Esophagus squamous epithelium (tissue), 5 donors: ENCODE results near the gene TMEM116. TPM values are rescaled to one million over a fixed set of nuclear protein-coding genes. Genes with fewer than 3 reads are reported as not detected.
A peak's percentile ranks its signal among the peaks of the same experiment; 100 is the strongest.
"Not testable (repeated sequence)": the region's sequence is repeated elsewhere in the genome, so short reads cannot be mapped to it uniquely, and the experiment has no call there.

Source experiments
- DNase-seq: peaks from one replicate; lab custom pipeline; 2025; lab: John Stamatoyannopoulos, UW
- H3K27ac ChIP-seq, 4 donors: fragments of 200-600 bp; sonication (generic); one replicate each; pipeline ENCODE4 v1.5.1; 2016 to 2019; ENCODE audit warnings: mild to moderate bottlenecking in 1 of 4
- H3K27me3 ChIP-seq, 4 donors: fragments of 200-600 bp; sonication (generic); 1 replicate in 3 of 4; 2 replicates in 1 of 4; pipeline versions ENCODE4 v1.5.1 to v1.6.0; 2017 to 2021; ENCODE audit warnings: antibody characterized with exemption in 1 of 4
- H3K36me3 ChIP-seq, 3 donors: fragments of 200-600 bp; sonication (generic); one replicate each; pipeline ENCODE4 v1.5.1; 2016 to 2019
- H3K4me1 ChIP-seq, 3 donors: fragments of 200-600 bp; sonication (generic); one replicate each; pipeline ENCODE4 v1.5.1; 2017 to 2019
- H3K4me3 ChIP-seq, 4 donors: fragments of 200-600 bp; sonication (generic); 1 replicate in 3 of 4; 2 replicates in 1 of 4; pipeline ENCODE4 v1.5.1; 2016 to 2019; ENCODE audit warnings: mild to moderate bottlenecking in 2 of 4, moderate library complexity in 1 of 4
- H3K9me3 ChIP-seq, 3 donors: fragments of 200-600 bp; sonication (generic); one replicate each; pipeline ENCODE4 v1.5.1; 2016 to 2019
- POLR2A ChIP-seq, 4 donors: fragments of 450-650 bp; IDR thresholded peaks; one replicate each; pipeline ENCODE4 v1.6.1; 2017; ENCODE audit warnings: antibody characterized with exemption in 4 of 4, mild to moderate bottlenecking in 4 of 4, moderate library complexity in 3 of 4
- WGBS, 2 donors: methylation state at CpG; one replicate each; pipeline ENCODE4 v1.1.5; 2018; 5-methylcytosine and 5-hydroxymethylcytosine counted together
- intact Hi-C: fragments of 100-400 bp; cut with DNase I; formaldehyde crosslinking; loops from one replicate; pipeline ENCODE4 v1.15.0; 2022
- total RNA-seq, 4 donors: library from RNA; depleted of rRNA; stranded (reverse); fragments of >200 nt; gene quantifications; one replicate each; pipeline ENCODE4 v1.1.0, GENCODE V29; 2016
- TF ChIP-seq, protein P1 (sequence below), 6 experiments: fragments of 450-650 bp in 4 of 6; fragments of 200-600 bp in 2 of 6; sonication (generic) in 2 of 6; IDR thresholded peaks; one replicate each; pipeline ENCODE4 v1.5.1; 2016 to 2019; ENCODE audit warnings: antibody characterized with exemption in 6 of 6, mild to moderate bottlenecking in 4 of 6, moderate library complexity in 4 of 6
- donor health status: DM: yes; HTN: yes; CAD: no.

The TMEM116 gene
- total RNA-seq, 4 donors from 2014 or later: 4.7 to 12.1 (median 9.1) TPM

DNA sequence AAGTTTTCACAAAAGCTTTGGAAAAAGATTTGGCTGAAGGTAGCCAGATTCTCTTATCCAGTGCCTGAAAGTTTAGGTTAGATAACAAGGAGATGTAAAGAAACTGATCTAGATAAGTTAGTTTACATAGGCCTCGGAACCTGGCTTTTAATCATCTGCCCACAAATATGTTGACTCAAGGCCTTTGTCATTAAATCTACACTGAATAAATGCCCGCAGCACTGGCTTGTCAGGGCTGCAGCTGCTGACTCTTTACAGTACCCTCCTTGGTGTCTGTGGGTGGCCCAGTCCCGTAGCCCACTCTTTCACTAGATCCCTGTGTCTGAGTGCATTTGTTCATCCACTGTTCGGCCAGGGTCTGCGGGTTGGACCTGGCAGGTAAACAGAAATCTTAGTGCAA lies 58.0 kb downstream of the TMEM116 start:
- TF ChIP-seq POLR2A (IDR thresholded peaks at IDR 0.05): no peak
- TF ChIP-seq, protein P1, sequence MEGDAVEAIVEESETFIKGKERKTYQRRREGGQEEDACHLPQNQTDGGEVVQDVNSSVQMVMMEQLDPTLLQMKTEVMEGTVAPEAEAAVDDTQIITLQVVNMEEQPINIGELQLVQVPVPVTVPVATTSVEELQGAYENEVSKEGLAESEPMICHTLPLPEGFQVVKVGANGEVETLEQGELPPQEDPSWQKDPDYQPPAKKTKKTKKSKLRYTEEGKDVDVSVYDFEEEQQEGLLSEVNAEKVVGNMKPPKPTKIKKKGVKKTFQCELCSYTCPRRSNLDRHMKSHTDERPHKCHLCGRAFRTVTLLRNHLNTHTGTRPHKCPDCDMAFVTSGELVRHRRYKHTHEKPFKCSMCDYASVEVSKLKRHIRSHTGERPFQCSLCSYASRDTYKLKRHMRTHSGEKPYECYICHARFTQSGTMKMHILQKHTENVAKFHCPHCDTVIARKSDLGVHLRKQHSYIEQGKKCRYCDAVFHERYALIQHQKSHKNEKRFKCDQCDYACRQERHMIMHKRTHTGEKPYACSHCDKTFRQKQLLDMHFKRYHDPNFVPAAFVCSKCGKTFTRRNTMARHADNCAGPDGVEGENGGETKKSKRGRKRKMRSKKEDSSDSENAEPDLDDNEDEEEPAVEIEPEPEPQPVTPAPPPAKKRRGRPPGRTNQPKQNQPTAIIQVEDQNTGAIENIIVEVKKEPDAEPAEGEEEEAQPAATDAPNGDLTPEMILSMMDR (IDR thresholded peaks at IDR 0.05): no peak
- H3K9me3 ChIP-seq: no peaks in the 10 kb centered on the region
- H3K36me3 ChIP-seq: no peaks in the 10 kb centered on the region
- H3K4me3 ChIP-seq: no peak overlapping the region
- peaks cover 0 to 8% (median 0%) of the 10 kb centered on the region in 3 donors for H3K4me1 ChIP-seq
- 62 to 71% methylated on average over 3 to 5 of the region's 5 CpGs for WGBS, 2 donors
- no peak for DNase-seq
- H3K27me3 ChIP-seq: no peaks in the 10 kb centered on the region
- no peak overlapping the region for H3K27ac ChIP-seq
- intact Hi-C loops: no loop called here

DNA sequence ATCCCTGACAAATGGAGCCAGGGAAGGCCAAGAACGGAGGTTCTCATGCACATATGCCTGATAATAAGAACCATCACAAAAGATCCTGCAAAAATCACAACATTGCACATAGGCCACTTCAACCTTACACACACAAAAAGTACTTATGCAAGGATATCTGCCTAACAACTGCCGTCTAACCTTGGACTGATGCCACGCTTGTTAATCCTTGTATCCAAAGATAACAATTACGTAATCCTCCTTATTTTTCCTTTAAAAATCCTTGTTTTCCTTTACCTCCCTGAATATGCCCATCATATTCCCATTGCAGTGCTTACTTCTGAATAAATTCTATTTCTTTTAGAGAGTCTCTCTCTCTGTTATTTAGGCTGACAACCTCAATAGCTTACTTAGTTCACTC lies 59.5 kb downstream of the TMEM116 start:
- Histone ChIP-seq H3K36me3 (no peaks in the 10 kb centered on the region), H3K4me1 (peaks cover 0 to 8% (median 0%) of the 10 kb centered on the region in 3 donors), H3K27me3 (no peaks in the 10 kb centered on the region), H3K4me3 (no peak overlapping the region), H3K9me3 (no peaks in the 10 kb centered on the region), H3K27ac (peak overlapping the region in 2 of 4 donors; percentile 19 to 23)
- DNase-seq: no peak
- intact Hi-C loops: no loop called here
- WGBS, 2 donors: 64 to 78% methylated on average over 4 of the region's 4 CpGs
- no peak for TF ChIP-seq POLR2A (IDR thresholded peaks at IDR 0.05)
- TF ChIP-seq, protein P1 (IDR thresholded peaks at IDR 0.05): no peak

DNA sequence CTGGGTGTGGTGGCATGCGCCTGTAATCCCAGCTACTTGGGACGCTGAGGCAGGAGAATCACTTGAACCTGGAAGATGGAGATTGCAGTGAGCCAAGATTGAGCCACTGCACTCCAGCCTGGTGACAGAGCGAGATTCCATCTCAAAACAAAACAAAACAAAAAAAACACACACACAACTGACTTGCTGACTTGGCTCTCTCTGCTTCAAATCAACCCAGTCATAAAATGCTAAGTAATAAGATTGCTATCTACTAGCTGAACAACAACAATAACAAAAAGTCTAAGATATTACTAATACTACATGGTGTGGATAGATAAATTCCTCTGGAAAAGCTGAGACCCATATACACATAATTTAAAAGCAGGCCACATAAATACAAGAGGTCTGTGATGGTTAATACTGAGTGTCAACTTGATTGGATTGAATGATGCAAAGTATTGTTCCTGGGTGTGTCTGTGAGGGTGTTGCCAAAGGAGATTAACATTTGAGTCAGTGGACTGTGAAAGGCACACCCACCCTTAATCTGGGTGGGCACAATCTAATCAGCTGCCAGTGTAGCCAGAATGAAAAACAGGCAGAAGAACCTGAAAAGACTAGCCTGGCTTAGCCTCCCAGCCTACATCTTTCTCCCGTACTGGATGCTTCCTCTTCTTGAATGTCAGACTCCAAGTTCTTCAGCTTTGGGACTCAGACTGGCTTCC lies 60.7 kb downstream of the TMEM116 start:
- H3K4me3 ChIP-seq, H3K9me3 ChIP-seq, intact Hi-C loops, H3K27me3 ChIP-seq, DNase-seq, H3K4me1 ChIP-seq, H3K36me3 ChIP-seq: not testable (repeated sequence)
- peak overlapping the region in 2 of 4 donors; percentile 9 to 64 for H3K27ac ChIP-seq
- 90 to 91% methylated on average over 4 of the region's 4 CpGs for WGBS, 2 donors

DNA sequence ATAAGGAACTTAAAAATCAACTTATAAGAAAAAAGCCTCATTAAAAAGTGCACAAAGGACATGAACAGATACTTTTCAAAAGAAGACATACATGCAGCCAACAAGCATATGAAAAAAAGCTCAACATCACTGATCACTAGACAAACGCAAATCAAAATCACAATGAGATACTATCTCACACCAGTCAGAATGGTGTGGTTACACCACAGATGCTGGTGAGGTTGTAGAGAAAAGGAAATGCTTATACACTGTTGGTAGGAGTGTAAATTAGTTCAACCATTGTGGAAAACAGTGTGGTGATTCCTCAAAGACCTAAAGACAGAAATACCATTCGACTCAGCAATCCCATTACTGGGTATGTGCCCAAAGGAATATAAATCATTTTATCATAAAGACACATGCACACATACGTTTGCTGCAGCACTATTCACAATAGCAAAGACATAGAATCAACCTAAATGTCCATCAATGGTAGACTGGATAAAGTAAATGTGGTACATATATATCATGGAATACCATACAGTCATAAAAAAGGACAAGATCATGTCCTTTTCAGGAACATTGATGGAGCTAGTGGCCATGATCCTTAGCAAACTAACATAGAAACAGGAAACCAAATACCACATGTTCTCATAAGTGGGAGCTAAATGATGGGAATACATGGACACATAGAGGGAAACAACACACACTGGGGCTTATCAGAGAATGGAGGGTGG lies 61.8 kb downstream of the TMEM116 start:
- H3K4me1 ChIP-seq, H3K9me3 ChIP-seq, H3K27me3 ChIP-seq, intact Hi-C loops, H3K27ac ChIP-seq, DNase-seq, H3K4me3 ChIP-seq, H3K36me3 ChIP-seq: not testable (repeated sequence)
- 61 to 71% methylated on average over 3 of the region's 3 CpGs for WGBS, 2 donors

DNA sequence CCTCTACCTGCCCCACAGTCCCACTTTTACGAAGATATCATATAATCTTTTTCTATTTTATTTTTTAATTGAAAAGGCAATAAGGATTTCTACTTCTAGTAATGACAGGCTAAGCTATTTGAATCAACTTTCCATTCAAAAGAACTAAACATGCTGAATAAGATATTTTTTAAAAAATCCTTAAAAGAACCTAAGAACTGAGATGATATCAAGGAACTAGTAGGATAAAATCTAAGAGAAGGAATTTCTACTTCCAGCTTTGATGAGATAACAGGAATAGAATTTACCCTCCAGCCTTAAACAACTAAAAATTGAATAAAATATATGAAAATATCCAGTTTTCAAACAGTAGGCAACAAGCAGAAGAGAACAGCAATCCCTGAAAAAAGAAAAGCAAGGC lies 69.0 kb downstream of the TMEM116 start:
- 84 to 95% methylated on average over 1 of the region's 1 CpG for WGBS, 2 donors
- Histone ChIP-seq H3K36me3 (no peaks in the 10 kb centered on the region), H3K4me3 (no peak overlapping the region)

DNA sequence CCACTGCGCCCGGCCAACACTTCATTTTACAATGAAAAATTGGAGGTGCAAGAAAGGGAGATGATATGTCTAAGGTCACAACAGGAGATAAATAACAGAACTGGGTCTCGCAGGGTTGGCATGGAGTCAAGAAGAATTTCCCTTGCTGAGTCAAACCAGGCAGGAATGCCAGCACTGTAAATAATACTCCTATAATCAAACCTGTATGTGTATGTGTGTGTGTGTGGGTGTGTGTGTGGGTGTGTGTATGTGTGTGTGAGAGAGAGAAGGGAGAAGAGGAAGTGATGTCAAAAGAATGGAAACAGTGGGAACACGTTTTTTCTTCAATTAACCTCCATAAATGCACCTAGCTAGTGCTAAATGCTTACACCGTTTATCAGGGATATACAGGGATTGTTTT lies 70.4 kb downstream of the TMEM116 start:
- intact Hi-C loops: no loop called here
- no peaks in the 10 kb centered on the region for H3K9me3 ChIP-seq
- no peaks in the 10 kb centered on the region for H3K27me3 ChIP-seq
- no peak overlapping the region for H3K4me3 ChIP-seq
- H3K36me3 ChIP-seq: no peaks in the 10 kb centered on the region
- WGBS, 2 donors: 41 to 69% methylated on average over 5 of the region's 5 CpGs
- no peaks in the 10 kb centered on the region for H3K4me1 ChIP-seq
- H3K27ac ChIP-seq: no peak overlapping the region
- TF ChIP-seq, protein P1 (IDR thresholded peaks at IDR 0.05): no peak
- TF ChIP-seq POLR2A (IDR thresholded peaks at IDR 0.05): no peak
- DNase-seq: no peak

More for the DNA sequence above, 69.0 kb downstream of the TMEM116 start:
- Histone ChIP-seq H3K9me3 (no peaks in the 10 kb centered on the region), H3K27ac (no peak overlapping the region), H3K4me1 (no peaks in the 10 kb centered on the region), H3K27me3 (no peaks in the 10 kb centered on the region)
- no peak for DNase-seq
- TF ChIP-seq, protein P1 (IDR thresholded peaks at IDR 0.05): no peak
- TF ChIP-seq POLR2A (IDR thresholded peaks at IDR 0.05): no peak
- intact Hi-C loops: no loop called here
